ENCODE data around the gene ZSCAN30. TPM values are rescaled to one million over a fixed set of nuclear protein-coding genes. Genes with fewer than 3 reads are reported as not detected.

ZSCAN30 gene
- 10 to 100 TPM; 24.2 to 25.4 TPM for total RNA-seq

- Mint-ChIP-seq H3K36me3 (ENCODE audit: low read depth) (peaks cover 52% of the 10 kb centered on the region), H3K27ac (peak within 1 kb of the TSS; percentile 96), H3K9me3 (ENCODE audit: low read depth) (peaks cover 6% of the 10 kb centered on the region), H3K4me1 (peaks cover 45% of the 10 kb centered on the region), H3K4me3 (peak within 1 kb of the TSS; percentile 96), H3K27me3 (no peaks in the 10 kb centered on the region)
- ChIA-PET CTCF (interaction anchor here (0.7 to 1.7 kb wide), 5 partner anchors 16 to 260 kb away, joined by 3 to 6 read pairs (median 3); no protein-coding TSS in a partner anchor), POLR2A (interaction anchor here (0.7 to 1.0 kb wide), 4 partner anchors 8 to 54 kb away, joined by 3 to 4 read pairs (median 4); partner anchors contain the start of gene ZNF24)
- intact Hi-C loops (cut with DNase I, micrococcal nuclease), result loop anchor here (1.0 to 5.0 kb wide), 10 partner anchors 23 to 837 kb away; partner anchors contain the start of genes ZNF24 (in 2 of the 2), ZNF397 (in 2 of the 2), ELP2 (in 1 of the 2) and INO80C (in 1 of the 2)
- ATAC-seq (peak; percentile 97), DNase-seq (peak; percentile 97)
Observed at GRCh38 chr18:35290094-35290735, at the start of gene ZSCAN30. TSS of gene ZSCAN30 (minus strand) at chr18:35290229. CDS start at chr18:35264352, 25,877 bp downstream.

DNA sequence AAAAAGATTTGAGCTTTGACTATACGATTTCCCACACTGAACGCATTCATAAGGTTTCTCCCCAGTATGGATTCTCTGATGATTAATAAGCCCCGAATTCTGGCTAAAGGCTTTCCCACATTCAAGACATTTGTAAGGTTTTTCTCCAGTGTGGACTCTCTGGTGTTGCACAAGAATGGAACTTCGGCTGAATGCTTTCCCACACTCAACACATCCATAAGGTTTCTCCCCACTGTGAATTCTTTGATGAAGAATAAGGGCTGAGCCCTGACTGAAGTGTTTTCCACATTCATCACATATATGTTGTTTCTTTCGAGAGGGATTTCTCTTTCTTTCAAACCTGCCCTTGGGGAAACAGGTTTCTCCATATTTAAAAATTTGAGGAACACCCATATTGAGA, 47.3 kb upstream of the ZSCAN30 start:
- Mint-ChIP-seq H3K27ac (peak overlapping the region; percentile 53), H3K4me1 (peaks cover 42% of the 10 kb centered on the region), H3K4me3 (no peak overlapping the region), H3K36me3 (ENCODE audit: low read depth) (peaks cover 74% of the 10 kb centered on the region), H3K9me3 (ENCODE audit: low read depth) (no peaks in the 10 kb centered on the region), H3K27me3 (no peaks in the 10 kb centered on the region)
- ChIA-PET CTCF (interaction anchor here (0.6 kb wide), 1 partner anchor 93 kb away, joined by 3 read pairs; no protein-coding TSS in a partner anchor), POLR2A (no interaction called here)
- ATAC-seq (no peak), DNase-seq (no peak)
- intact Hi-C loops (cut with DNase I, micrococcal nuclease), result no loop called here

GRCh38 chr18:35335866-35336265, 45.8 kb upstream of the ZSCAN30 start:
- Mint-ChIP-seq H3K4me1 (peaks cover 35% of the 10 kb centered on the region), H3K27me3 (no peaks in the 10 kb centered on the region), H3K4me3 (no peak overlapping the region), H3K27ac (no peak overlapping the region), H3K36me3 (ENCODE audit: low read depth) (peaks cover 74% of the 10 kb centered on the region), H3K9me3 (ENCODE audit: low read depth) (no peaks in the 10 kb centered on the region)
- intact Hi-C loops (cut with DNase I, micrococcal nuclease), result no loop called here
- CTCF ChIA-PET, result no interaction called here
- POLR2A ChIA-PET, result no interaction called here
- ATAC-seq, result no peak
- no peak for DNase-seq

DNA sequence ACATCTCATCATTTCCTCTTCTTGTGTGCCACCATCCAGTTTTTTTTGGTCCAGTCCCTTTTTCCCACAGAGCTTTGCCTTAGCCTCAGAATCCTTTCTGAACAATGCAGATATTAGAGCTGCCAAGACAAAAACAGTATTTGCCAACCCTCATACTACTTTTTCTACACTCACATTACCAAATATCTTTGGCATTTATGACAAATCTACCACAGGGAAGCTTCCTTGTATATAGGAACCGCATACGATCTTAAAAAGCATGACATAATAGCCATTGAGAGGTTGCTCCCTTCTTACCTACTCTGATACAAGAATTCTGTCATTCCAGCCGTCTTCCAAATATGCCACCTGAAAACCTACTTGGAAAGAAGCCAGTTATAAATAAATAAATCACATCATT, 44.8 kb upstream of the ZSCAN30 start:
- intact Hi-C loops (cut with DNase I, micrococcal nuclease), result no loop called here
- DNase-seq (no peak), ATAC-seq (no peak)
- peaks cover 67% of the 10 kb centered on the region for H3K36me3 Mint-ChIP-seq (ENCODE audit: low read depth)
- ChIA-PET CTCF (interaction anchor here (1.1 kb wide), 1 partner anchor 52 kb away, joined by 3 read pairs; no protein-coding TSS in a partner anchor), POLR2A (no interaction called here)
- H3K4me1 Mint-ChIP-seq, result peaks cover 26% of the 10 kb centered on the region
- H3K27ac Mint-ChIP-seq, result no peak overlapping the region
- no peak overlapping the region for H3K4me3 Mint-ChIP-seq
- no peaks in the 10 kb centered on the region for H3K9me3 Mint-ChIP-seq (ENCODE audit: low read depth)
- H3K27me3 Mint-ChIP-seq, result no peaks in the 10 kb centered on the region

DNA sequence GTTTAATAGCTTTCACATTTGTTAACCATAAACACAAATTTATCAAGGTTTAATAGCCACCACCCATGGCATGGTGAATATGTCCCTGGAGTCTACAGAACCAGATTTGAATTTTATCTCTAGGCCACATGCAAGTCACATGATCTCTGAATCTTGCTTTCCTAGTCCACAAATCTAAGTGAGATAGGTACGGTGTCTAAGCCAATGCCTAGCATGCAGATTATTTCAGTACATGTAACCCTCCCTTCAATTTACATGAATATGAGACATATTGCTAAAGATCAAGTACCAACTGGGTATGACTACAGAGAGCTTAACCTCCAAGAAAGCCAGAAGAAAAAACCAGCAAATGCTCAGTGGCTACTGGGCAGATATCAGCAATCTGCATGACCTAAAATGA, 44.2 kb upstream of the ZSCAN30 start:
- Mint-ChIP-seq H3K9me3 (ENCODE audit: low read depth) (no peaks in the 10 kb centered on the region), H3K36me3 (ENCODE audit: low read depth) (peaks cover 61% of the 10 kb centered on the region), H3K27me3 (no peaks in the 10 kb centered on the region), H3K27ac (no peak overlapping the region), H3K4me1 (peaks cover 20% of the 10 kb centered on the region), H3K4me3 (no peak overlapping the region)
- no peak for DNase-seq
- ChIA-PET POLR2A (no interaction called here), CTCF (interaction anchor here (1.1 kb wide), 1 partner anchor 52 kb away, joined by 3 read pairs; no protein-coding TSS in a partner anchor)
- ATAC-seq, result no peak
- intact Hi-C loops (cut with DNase I, micrococcal nuclease), result no loop called here

DNA sequence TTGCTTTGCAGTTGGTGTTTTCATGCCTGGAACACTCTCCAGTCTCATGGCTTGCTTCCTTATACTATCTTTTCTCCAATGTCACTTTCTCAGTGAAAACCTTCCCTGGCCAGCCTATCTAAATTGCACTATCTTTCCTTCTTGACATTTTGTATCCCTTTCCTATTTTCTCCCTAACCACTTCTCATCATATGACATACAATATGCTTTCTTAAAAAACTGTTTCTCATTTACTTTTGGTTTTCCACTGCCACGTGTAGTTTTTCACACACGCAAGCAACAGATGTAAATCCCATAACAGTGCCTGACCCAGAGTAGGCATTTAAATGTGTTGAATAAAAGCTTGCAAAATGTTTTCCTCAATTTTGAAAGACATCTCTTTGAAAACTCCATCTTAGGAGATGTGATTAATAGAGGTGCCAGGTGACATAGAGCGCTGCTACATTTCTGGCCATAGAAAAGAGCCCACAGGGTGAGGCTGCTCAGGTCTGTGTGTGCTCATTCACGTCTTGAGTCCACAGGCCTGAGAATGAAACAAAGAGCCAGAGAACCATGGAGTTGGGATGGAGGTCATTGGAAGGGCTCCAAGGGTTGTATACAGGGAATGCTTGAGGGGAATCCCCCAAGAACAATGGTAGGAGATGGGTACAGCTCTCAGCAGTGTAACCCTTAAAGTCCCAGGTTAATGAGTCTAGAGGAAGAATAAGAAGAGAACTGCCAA, 41.5 kb upstream of the ZSCAN30 start:
- Mint-ChIP-seq H3K36me3 (ENCODE audit: low read depth) (peaks cover 39% of the 10 kb centered on the region), H3K27ac (no peak overlapping the region), H3K4me1 (peaks cover 9% of the 10 kb centered on the region), H3K4me3 (no peak overlapping the region), H3K9me3 (ENCODE audit: low read depth) (peaks cover 2% of the 10 kb centered on the region), H3K27me3 (no peaks in the 10 kb centered on the region)
- CTCF ChIA-PET, result no interaction called here
- DNase-seq, result no peak
- no peak for ATAC-seq
- POLR2A ChIA-PET, result no interaction called here
- intact Hi-C loops (cut with DNase I, micrococcal nuclease), result no loop called here

DNA sequence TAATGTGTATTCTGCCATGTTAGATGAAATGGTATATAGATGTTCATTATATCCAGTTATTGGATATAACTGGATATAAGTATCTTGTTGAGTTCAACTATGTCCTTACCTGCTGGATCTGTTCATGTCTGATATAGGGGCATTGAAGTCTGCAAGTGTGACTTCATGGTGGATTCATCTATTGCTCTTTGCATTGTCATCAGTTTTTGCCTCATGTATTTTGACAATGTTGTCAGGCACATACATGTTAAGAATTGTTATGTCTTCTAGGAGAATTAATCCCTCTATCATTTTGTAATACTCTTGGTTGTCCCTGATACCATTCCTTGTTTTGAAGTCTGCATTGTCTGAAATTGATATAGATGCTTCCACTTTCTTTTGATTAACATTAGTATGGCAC, 38.8 kb upstream of the ZSCAN30 start:
- DNase-seq (no peak), ATAC-seq (no peak)
- ChIA-PET POLR2A (no interaction called here), CTCF (no interaction called here)
- Mint-ChIP-seq H3K9me3 (ENCODE audit: low read depth) (peaks cover 2% of the 10 kb centered on the region), H3K27ac (no peak overlapping the region), H3K36me3 (ENCODE audit: low read depth) (peaks cover 17% of the 10 kb centered on the region), H3K4me3 (no peak overlapping the region), H3K27me3 (no peaks in the 10 kb centered on the region), H3K4me1 (peaks cover 3% of the 10 kb centered on the region)
- intact Hi-C loops (cut with DNase I, micrococcal nuclease), result no loop called here

DNA sequence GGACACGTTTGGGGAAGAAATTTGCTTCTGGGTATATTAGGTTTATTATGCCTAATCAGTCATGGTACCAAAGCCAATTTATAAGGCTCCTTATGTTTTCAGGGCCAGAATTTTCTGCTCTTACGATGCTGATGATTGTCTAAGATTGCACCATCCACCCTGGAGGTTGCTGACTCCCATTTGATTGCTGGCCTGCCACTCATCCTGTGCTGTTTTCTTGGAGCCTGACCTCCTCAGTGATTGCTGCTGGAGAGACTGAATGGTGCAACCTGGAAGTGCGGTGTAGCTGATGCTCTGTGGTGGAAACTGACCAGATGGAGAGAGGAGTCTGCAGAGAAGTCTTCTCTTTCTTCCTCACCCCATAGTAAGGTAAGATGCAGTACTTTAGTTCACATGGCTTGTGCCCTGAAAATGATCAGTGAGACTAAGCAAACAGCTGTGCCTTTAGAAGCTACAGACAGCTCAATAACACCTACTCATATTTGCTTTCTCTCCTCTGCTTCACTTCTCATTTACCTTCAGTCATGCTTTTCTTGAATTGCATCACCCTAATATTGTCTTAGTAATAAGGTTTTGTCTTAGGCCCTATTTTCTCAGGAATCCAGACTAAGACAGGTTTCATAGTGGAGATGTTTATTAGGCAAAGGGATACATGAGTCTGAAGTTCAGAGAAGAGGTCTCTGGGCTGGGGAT, 36.8 kb upstream of the ZSCAN30 start:
- H3K9me3 Mint-ChIP-seq (ENCODE audit: low read depth), result peaks cover 2% of the 10 kb centered on the region
- DNase-seq (no peak), ATAC-seq (peak; percentile 70)
- H3K27me3 Mint-ChIP-seq, result no peaks in the 10 kb centered on the region
- ChIA-PET POLR2A (no interaction called here), CTCF (interaction anchor here (0.6 kb wide), 2 partner anchors 19 to 177 kb away, joined by 3 to 8 read pairs; no protein-coding TSS in a partner anchor)
- intact Hi-C loops (cut with DNase I, micrococcal nuclease), result no loop called here
- H3K4me3 Mint-ChIP-seq, result no peak overlapping the region
- peaks cover 3% of the 10 kb centered on the region for H3K4me1 Mint-ChIP-seq
- peaks cover 2% of the 10 kb centered on the region for H3K36me3 Mint-ChIP-seq (ENCODE audit: low read depth)
- peak overlapping the region; percentile 58 for H3K27ac Mint-ChIP-seq

- no peak overlapping the region for H3K4me3 Mint-ChIP-seq
- ChIA-PET POLR2A (no interaction called here), CTCF (no interaction called here)
- intact Hi-C loops (cut with DNase I, micrococcal nuclease), result no loop called here
- no peaks in the 10 kb centered on the region for H3K27me3 Mint-ChIP-seq
- H3K27ac Mint-ChIP-seq, result no peak overlapping the region
- ATAC-seq (no peak), DNase-seq (no peak)
- peaks cover 2% of the 10 kb centered on the region for H3K9me3 Mint-ChIP-seq (ENCODE audit: low read depth)
- H3K36me3 Mint-ChIP-seq (ENCODE audit: low read depth), result peaks cover 2% of the 10 kb centered on the region
- H3K4me1 Mint-ChIP-seq, result peaks cover 3% of the 10 kb centered on the region
Observed at GRCh38 chr18:35324926-35325655, 35.1 kb upstream of the ZSCAN30 start.

DNA sequence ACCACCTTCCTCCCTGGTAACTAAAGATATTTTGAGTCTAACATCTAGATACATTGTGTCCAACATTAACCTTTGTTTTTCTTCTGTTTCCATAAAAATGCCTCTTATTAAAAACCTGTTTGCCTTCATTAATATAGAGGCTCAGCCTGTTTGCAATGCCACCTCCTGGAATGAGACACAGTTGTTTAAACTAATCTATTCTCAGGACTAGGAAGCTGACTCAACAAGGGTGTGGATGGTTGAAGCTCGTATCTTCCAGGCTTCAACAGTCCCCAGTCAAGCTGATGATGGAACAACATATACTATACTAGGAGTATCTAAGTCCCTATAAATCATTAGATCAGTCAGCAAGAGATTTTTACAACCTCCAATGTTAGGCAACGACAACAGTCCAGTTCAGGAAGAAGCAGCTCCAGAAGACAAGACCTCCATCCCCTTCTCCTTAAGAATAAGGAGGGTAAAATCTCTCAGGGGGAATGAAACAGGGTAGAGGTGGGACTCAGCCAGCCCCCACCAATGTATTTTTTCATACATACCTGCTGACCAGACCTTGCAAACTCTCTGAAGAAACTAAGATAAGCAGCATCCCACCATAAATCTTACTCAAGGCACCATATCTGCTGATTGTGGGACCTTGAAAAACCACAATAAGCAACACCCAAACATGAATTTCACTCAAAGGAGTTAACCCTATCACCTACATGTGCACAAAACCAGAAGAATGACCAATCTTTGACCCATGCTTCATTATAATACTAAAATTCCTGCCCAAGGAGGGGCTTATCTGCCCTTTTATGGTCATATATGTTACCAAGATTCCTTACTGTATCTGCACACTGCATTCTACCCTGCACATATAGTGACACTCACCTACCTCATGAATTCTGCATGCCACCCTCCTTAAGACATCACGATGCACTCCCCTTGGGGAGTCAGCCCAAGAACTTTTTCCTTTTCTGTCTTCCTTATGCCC, 32.7 kb upstream of the ZSCAN30 start:
- ChIA-PET CTCF (no interaction called here), POLR2A (no interaction called here)
- H3K27me3 Mint-ChIP-seq, result no peaks in the 10 kb centered on the region
- ATAC-seq (no peak), DNase-seq (no peak)
- intact Hi-C loops (cut with DNase I, micrococcal nuclease), result no loop called here
- H3K27ac Mint-ChIP-seq, result no peak overlapping the region
- H3K4me1 Mint-ChIP-seq, result peaks cover 3% of the 10 kb centered on the region
- H3K9me3 Mint-ChIP-seq (ENCODE audit: low read depth), result no peaks in the 10 kb centered on the region
- no peaks in the 10 kb centered on the region for H3K36me3 Mint-ChIP-seq (ENCODE audit: low read depth)
- no peak overlapping the region for H3K4me3 Mint-ChIP-seq

Measured in activated CD4-positive, alpha-beta T cell treated with anti-CD3 and anti-CD28 coated beads for 36 hours (primary cell).